ENCODE results near the gene USP40.

DNA sequence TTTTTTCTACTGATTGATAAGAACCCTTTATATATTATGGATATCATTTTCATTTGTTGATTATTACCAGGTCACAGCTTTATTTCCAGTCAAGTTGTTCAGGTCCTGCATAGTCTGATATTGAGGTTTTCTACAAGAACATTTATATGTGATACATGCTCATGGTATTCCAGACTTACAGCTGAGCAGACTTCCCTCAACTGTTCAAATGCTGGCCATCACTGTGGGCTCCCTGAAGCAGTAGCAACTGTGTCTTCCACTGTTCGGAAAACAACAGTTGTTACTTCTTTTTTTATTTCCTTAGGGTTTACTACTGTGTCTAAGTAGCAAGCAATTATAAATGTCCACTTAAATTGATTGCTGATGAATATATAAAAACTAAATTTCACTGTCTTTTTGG lies 132.8 kb downstream of the USP40 start:
- TF ChIP-seq EZH2phosphoT487 (IDR thresholded peaks at IDR 0.05; ENCODE audit: low read depth): no peak
- TF ChIP-seq, protein P1, sequence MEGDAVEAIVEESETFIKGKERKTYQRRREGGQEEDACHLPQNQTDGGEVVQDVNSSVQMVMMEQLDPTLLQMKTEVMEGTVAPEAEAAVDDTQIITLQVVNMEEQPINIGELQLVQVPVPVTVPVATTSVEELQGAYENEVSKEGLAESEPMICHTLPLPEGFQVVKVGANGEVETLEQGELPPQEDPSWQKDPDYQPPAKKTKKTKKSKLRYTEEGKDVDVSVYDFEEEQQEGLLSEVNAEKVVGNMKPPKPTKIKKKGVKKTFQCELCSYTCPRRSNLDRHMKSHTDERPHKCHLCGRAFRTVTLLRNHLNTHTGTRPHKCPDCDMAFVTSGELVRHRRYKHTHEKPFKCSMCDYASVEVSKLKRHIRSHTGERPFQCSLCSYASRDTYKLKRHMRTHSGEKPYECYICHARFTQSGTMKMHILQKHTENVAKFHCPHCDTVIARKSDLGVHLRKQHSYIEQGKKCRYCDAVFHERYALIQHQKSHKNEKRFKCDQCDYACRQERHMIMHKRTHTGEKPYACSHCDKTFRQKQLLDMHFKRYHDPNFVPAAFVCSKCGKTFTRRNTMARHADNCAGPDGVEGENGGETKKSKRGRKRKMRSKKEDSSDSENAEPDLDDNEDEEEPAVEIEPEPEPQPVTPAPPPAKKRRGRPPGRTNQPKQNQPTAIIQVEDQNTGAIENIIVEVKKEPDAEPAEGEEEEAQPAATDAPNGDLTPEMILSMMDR (IDR thresholded peaks at IDR 0.05; ENCODE audit: low read depth, low read length): no peak

Data from OCI-LY3 (cell line).